Measurements from ENCODE around the gene VSNL1. TPM values are rescaled to one million over a fixed set of nuclear protein-coding genes. Genes with fewer than 3 reads are reported as not detected.

The VSNL1 gene
- total RNA-seq, 1 experiment from 2014 or later = 0.43 TPM

- intact Hi-C loops (cut with micrococcal nuclease; ENCODE audit: unreplicated experiment) = no loop called here
- TF ChIP-seq CTCF (IDR thresholded peaks at IDR 0.05; ENCODE audit: insufficient read depth in 1 of 2, low read depth in 1 of 2, low read length in 1 of 2, severe bottlenecking in 1 of 2, unreplicated experiment in 1 of 2) = no peak
- Histone ChIP-seq H3K4me3 (ENCODE audit: low read depth, low read length) (no peak overlapping the region), H3K27me3 (replicated peaks; ENCODE audit: control insufficient read depth, insufficient read depth, low read length) (no peaks in the 10 kb centered on the region), H3K4me1 (no peaks in the 10 kb centered on the region), H3K36me3 (ENCODE audit: control insufficient read depth, insufficient read depth, low read length) (no peaks in the 10 kb centered on the region), H3K9me3 (no peaks in the 10 kb centered on the region)
- H3K9me3 Mint-ChIP-seq (ENCODE audit: unreplicated experiment) = no peaks in the 10 kb centered on the region
- no peak overlapping the region for H3K4me3 Mint-ChIP-seq (ENCODE audit: unreplicated experiment)
- H3K4me1 Mint-ChIP-seq (ENCODE audit: low read depth, unreplicated experiment) = no peaks in the 10 kb centered on the region
- BruUV-seq (replicated peaks) = no TSS peak
- POLR2A ChIA-PET = no interaction called here
- CTCF ChIA-PET = no interaction called here
- no peaks in the 10 kb centered on the region for H3K27me3 Mint-ChIP-seq (ENCODE audit: insufficient read depth, unreplicated experiment)
- no peaks in the 10 kb centered on the region for H3K36me3 Mint-ChIP-seq (ENCODE audit: insufficient read depth, unreplicated experiment)
- no peak overlapping the region for H3K27ac Mint-ChIP-seq (ENCODE audit: unreplicated experiment)
- no peak for DNase-seq
These were observed 39.8 kb downstream of the VSNL1 start for GRCh38 chr2:17580319-17580715.

- no peaks in the 10 kb centered on the region for H3K36me3 ChIP-seq (ENCODE audit: control insufficient read depth, insufficient read depth, low read length)
- no TSS peak for BruUV-seq (replicated peaks)
- H3K4me1 ChIP-seq = no peaks in the 10 kb centered on the region
- H3K9me3 ChIP-seq = no peaks in the 10 kb centered on the region
- no peak for DNase-seq
- Mint-ChIP-seq H3K9me3 (ENCODE audit: unreplicated experiment) (no peaks in the 10 kb centered on the region), H3K36me3 (ENCODE audit: insufficient read depth, unreplicated experiment) (no peaks in the 10 kb centered on the region), H3K4me3 (ENCODE audit: unreplicated experiment) (no peak overlapping the region), H3K27ac (ENCODE audit: unreplicated experiment) (no peak overlapping the region), H3K4me1 (ENCODE audit: low read depth, unreplicated experiment) (no peaks in the 10 kb centered on the region), H3K27me3 (ENCODE audit: insufficient read depth, unreplicated experiment) (no peaks in the 10 kb centered on the region)
- H3K4me3 ChIP-seq (ENCODE audit: low read depth, low read length) = no peak overlapping the region
- intact Hi-C loops (cut with micrococcal nuclease; ENCODE audit: unreplicated experiment) = no loop called here
- no peaks in the 10 kb centered on the region for H3K27me3 ChIP-seq (replicated peaks; ENCODE audit: control insufficient read depth, insufficient read depth, low read length)
- POLR2A ChIA-PET = no interaction called here
- no peak for TF ChIP-seq CTCF (IDR thresholded peaks at IDR 0.05; ENCODE audit: insufficient read depth in 1 of 2, low read depth in 1 of 2, low read length in 1 of 2, severe bottlenecking in 1 of 2, unreplicated experiment in 1 of 2)
- CTCF ChIA-PET = no interaction called here
These were observed 41.3 kb downstream of the VSNL1 start for GRCh38 chr2:17581831-17582230.

DNA sequence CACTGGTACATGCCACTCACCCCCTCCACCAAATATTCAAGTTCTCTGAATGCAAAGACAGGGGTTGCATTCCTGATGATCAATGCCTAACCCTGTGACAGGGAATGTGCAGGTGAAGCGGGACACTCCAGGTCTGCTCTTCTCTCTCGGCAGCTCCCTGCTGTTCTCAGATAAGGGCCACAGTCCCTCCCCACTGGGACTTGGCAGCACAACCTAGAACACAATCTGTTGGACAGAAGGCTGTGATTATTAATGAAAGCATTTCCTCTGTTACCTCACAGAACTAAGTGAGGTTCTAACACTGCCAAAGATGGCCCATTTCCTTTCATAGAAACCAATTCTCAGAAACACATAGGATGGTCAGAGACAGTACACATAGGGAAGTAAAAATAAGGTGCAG, 42.7 kb downstream of the VSNL1 start:
- ChIA-PET POLR2A (no interaction called here), CTCF (no interaction called here)
- Histone ChIP-seq H3K27me3 (replicated peaks; ENCODE audit: control insufficient read depth, insufficient read depth, low read length) (no peaks in the 10 kb centered on the region), H3K9me3 (no peaks in the 10 kb centered on the region), H3K36me3 (ENCODE audit: control insufficient read depth, insufficient read depth, low read length) (no peaks in the 10 kb centered on the region), H3K4me3 (ENCODE audit: low read depth, low read length) (no peak overlapping the region), H3K4me1 (no peaks in the 10 kb centered on the region)
- no peaks in the 10 kb centered on the region for H3K9me3 Mint-ChIP-seq (ENCODE audit: unreplicated experiment)
- no peak for DNase-seq
- H3K4me1 Mint-ChIP-seq (ENCODE audit: low read depth, unreplicated experiment) = no peaks in the 10 kb centered on the region
- no peak for TF ChIP-seq CTCF (IDR thresholded peaks at IDR 0.05; ENCODE audit: insufficient read depth in 1 of 2, low read depth in 1 of 2, low read length in 1 of 2, severe bottlenecking in 1 of 2, unreplicated experiment in 1 of 2)
- no peaks in the 10 kb centered on the region for H3K27me3 Mint-ChIP-seq (ENCODE audit: insufficient read depth, unreplicated experiment)
- H3K4me3 Mint-ChIP-seq (ENCODE audit: unreplicated experiment) = no peak overlapping the region
- no peaks in the 10 kb centered on the region for H3K36me3 Mint-ChIP-seq (ENCODE audit: insufficient read depth, unreplicated experiment)
- H3K27ac Mint-ChIP-seq (ENCODE audit: unreplicated experiment) = no peak overlapping the region
- no TSS peak for BruUV-seq (replicated peaks)
- intact Hi-C loops (cut with micrococcal nuclease; ENCODE audit: unreplicated experiment) = no loop called here
